Fibroblast of gingiva (primary cell): ENCODE measurements around the gene SPATA13.

ENCODE experiments used
- DNase-seq: peaks from one replicate; pipeline ENCODE4 v3.0.0-alpha.2; 2011; ENCODE audit warnings: low read depth

Gene SPATA13

DNA sequence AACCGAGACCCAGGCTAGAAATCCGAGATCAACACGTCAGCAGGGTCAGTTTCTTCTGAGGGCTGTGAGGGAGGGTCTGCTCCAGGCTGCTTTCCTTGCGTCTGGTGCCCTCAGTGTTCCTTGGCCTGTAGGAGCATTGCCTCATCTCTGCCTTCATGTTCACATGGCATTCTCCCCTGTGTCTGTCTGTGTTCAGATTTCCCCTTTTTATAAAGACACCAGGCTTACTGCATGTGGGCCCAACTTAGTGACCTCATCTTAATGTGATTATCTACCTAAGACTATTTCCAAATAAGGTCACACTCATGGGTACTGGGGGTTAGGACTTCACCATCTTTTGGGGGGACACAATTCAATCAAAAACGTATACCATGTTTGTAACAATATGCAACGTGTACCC is 91.6 kb downstream of the SPATA13 start:
- no peak for DNase-seq

DNA sequence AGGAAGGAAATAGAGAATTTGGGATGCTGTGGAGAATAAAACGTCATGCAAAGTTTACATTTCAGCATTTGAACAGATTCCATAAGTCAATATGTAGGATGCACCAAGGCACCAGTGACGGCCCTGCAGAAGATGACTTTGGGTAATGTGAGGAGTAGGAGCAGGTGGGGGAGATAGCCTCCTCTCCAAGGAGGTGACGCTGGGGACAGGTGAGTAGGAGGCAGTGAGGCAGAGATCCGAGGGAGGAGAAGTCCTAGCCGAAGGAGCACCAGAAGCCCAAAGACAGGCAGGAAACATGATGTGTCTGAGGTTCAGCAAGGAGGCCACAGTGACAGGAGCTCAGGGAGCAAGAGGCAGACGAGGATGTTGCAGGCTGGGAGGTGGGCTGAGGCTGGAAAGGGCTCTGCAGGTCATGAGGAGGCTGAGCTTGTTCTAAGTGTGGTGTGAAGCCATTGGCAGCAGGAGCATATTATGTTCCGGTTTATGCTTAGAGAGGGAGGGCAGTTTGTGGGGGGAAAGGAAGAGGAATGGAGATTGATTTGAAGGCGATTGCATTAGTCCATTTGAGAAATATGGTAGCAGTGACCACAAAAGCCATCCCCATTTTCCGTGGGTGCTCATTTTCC is 93.1 kb downstream of the SPATA13 start:
- no peak for DNase-seq

DNA sequence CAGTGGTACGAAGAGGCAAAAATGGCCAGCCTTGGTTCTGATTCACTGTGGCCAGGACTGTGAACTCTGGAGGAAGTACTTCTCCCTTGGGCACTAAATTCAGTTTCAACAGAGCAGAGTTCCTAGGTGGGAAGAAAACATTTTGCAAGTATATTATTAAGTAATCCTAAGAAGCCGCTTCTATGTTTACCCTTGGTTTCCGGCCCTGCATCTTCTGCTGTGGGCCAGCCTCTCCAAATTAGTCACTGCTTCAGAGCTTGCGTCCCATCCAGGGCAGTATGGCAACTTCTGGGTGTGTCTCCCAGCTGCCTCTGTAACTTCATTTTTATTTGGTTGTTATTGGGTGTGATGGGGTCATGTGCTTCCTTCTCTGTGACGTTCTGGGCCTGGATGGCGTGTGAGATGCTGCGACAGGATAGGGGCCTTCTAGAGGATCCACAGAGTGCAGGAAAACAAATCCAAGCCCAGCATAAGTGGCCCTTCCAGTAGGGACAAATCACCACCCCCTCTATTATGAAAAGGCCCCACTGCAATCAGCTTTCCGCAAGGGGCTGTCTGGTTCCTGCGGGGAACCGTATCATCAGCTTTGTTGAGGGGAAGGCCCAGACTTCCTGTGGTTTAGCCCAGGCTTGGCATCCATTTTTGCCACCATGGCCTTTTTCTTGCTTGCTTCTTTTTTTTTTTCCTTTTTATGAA is 93.8 kb downstream of the SPATA13 start:
- peak; percentile 64 for DNase-seq

DNA sequence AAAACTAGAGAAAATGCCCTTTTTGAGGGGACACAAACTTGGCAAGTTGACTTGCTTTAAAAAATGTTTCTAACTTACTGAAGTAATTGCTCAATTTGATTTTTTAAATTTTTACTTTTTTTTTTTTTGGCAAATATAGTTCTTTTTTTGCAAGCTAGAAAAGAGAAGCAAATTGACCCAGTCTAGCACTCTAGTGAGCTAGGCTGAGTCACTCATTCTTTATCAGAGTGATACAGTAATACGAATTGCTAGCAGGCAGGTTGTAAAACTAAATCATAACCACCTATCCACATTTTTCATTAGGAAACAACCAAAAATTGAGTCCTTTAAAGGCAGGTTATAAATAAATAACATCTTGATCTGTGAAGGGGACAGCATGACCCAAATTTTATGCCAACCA is 97.0 kb downstream of the SPATA13 start:
- no peak for DNase-seq

DNA sequence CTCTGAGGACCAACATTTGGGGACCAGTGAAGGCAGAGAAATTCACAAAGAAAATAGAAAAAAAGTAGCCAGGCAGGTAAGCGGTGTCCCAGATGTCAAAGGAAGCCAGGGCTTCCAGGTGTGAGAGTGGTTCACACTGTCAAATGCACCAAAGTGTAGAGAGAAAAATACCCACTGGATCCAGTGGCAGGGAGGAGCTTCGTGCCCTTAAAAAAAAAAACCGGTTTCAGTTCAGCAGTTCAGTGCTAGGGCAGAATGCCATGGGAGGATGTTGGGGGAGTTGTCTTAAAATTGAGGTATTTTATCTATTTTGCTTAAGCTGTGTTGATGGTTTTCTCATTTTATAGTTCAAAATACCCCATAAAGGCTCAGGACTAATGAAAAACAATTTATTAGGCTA is 101.0 kb downstream of the SPATA13 start:
- no peak for DNase-seq

DNA sequence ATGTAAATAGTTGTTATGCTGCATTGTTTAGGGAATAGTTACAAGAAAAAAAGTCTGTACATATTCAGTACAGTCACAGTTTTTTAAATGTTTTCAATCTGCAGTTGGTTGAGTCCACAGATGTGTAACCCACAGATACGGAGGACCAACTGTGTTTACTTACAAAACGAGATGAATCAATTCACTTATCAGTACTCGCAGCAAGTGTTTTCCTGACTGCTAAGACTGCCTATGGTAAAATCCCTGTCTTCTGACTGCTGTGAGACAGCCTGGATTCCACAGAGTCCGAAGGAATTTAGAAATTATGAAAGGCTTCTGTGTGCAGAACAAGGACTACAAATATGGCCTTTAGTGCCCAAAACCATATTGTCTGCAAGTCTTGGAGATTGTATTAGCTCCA is 103.1 kb downstream of the SPATA13 start:
- no peak for DNase-seq

DNA sequence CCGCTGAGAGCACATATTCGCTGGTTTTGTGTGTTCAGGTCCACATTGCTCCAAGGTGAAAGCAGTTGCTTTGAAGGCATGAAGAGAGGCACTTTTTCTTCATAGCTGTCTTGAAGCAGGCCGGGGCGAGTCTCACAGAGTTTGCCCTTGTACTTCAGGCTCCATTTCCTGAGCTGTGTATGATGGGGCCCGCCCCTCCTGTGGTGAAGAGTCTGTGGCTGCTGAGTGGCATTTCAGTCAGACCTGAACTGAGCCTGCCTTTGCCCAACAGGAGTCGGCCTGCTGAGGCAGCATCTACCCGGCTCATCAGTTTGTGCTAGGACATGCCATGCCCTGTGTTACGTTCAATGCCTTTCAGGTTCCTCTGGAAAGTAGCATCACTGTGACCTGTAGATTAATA is 104.5 kb downstream of the SPATA13 start:
- no peak for DNase-seq

DNA sequence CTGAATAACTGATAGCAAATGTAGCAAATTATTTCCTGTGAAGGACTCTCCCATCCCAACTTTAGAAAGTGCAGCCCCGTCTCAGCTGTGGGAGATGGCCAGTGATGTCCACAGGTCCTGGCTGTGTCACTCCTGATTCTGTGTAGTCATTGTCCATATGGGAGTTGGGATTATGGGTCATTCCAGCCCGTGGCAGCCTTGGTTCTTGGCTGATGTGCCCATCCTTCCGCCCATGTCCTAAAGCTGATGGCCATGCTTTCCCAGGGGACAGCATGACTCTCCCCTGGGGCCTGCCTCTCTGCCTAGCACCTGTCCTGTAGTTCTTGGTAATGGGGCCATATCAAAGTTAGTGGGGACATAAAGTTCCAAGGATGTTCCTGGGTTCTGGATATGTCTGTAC is 104.9 kb downstream of the SPATA13 start:
- no peak for DNase-seq

DNA sequence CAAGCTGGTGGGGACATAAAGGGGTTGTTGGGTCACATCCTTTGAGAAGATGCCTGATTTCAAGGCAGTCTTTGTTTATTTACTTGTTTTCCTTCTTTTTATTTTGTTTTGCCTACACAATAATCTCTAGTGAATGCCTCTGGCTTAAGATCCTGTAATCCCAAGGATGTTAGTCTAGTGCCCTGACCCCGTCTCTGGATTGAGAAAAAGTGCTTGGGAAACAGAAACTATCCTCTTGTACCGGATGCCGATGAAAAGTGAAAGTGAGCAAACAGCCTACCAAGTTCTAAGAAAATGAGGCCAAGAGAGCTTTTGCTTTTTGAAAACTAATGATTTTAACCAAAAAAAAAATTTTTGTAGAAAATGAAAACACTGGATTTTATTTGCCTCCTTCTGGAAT is 106.8 kb downstream of the SPATA13 start:
- peak; percentile 56 for DNase-seq

DNA sequence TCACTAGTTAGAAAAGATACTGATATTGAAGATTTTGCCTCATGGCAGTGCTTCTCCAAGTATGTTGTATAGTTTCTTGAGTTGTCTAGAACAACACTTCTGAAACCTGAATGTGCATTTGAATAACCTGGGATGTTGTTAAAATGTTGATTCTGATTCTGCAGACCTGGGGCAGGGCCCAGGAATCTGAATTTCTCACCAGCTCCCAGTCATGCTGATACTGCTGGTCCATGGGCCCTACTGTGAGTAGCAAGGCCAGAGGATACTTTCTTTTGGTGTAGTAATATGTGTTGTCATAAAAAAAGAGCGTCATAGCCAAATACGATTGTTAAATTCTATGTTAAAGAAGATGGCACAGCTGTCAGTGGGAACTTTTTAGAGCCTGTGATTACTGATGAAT is 107.3 kb downstream of the SPATA13 start:
- no peak for DNase-seq

DNA sequence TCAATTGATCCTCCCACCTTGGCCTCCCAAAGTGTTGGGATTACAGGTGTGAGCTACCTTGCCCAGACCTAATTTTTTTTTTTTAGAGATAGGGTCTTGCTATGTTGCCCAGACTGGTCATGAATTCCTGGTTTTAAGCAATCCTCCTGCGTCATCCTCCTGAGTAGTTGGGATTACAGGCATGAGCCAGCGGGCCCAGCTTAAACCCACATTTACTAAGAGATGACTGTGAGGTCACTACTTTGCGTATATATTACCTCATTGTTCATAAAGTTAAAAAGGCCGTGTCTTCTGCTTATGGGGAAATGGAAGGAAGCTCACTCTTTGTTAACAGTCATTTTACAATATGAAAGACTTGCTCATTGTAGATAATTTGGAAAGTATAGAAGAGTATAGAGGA is 109.3 kb downstream of the SPATA13 start:
- DNase-seq = peak; percentile 30

DNA sequence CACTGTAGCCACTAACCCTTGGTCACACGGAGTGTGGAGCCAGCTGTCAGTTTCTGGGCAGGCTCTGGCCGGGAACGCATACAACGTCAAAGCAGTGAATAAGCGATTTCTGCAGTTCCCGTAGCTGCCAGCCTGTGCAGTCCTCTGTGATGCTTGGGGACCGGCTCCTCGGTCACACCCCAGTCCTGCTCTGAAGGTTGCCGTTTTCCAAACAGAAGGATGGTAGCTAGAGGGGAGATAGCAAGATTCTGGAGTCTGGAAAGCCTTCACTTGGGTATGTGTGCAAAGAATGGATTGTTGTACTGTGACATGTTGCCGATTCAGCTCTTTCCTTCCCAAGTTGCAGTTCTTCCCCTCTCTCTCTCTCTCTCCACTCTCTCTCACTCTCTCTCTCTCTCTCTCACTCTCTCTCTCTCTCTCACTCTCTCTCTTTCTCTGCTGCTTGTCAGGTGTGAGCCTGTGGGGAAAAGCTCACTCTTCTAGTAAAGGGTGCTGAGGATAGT is 110.2 kb downstream of the SPATA13 start:
- DNase-seq = peak; percentile 76

DNA sequence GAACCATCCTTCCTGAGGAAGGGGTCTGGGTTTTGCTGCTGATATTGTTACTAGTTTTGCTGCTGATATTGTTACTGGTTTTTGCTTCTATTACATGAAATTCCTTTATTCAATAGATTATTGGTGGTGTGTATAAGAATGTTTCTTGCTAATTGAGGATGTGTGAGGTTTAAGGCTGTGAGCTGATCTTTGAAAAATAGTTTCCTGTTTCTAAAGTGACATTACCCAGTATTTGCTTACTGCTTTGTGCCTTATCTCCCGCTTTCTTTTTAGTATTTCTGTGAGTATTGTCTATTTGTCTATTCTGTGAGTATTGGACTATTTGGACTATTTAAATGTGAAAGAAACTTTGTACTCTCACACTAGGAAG is 110.7 kb downstream of the SPATA13 start:
- DNase-seq = no peak

DNA sequence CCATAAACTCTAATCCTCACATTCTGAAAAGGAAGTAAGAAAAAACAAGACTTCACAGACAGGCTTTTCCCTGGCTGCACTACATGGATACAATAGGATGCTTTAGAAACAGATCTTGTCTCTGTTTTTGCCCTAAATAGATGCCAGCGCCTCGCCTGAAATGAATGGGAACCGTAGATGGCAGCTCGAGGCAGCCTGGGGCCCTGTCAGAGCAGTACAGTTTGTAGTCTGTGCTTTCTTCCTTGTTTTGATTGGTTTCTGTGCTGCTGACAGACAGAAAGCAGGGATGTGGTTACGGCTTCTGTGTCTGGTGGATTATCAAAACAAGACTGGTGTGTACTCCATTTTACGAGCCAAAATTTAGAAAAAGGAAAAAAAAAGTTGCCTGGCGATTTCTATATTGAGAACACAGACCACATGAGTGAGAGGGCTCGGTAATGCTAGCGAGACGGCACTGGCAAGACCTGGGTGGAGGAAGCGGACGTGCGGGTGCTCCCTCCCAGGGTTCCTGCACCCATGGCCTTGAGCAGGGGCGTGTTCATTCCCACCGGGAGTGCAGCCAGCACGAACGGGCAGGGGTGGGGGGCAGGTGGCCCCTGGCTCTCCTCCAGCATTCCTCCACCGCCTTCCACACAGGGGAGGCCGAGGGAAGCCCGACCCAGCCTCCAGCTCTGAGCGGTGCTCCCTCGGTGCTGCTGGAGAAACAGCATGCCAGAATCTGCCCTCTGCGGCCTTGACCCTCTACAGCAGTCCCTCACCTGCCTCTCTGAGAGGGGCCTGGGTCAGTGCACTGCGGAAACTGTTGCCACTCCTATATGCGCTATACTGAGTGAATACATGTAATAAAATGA is 111.3 kb downstream of the SPATA13 start:
- DNase-seq = peak; percentile 77

DNA sequence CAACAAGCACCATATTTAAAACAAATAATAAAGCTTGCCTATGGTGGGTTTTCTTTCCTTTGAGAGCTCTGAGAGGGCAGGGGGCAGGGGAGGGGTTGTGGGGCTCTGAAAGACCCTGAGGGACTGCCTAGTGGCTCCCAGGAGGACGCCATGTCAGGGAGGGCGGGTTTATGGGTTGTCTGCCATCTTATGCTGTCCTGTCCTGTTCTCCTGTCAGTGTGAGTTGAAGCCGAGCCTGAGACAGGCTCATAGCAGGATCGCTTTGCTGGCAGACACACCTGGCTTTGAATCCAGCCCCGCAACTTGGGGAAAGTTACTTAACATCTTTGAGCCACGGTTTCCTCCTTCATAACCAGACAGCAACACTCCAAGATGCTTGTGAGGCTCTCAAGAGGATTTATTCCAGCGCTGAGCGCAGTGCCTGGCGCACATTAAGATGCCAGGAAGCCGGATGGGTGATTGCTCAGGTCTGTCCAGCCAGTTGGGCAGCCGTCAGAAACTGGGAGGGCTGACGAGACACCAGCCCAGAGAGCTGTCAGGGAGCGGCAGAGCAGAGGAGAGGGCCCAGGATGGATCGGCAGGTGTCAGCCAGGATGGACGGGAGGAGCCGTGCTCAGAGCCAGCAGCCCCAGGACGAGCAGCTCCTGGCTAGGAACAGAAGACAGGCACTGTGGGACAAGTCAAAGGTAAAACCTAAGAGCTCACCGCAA is 112.1 kb downstream of the SPATA13 start:
- no peak for DNase-seq

DNA sequence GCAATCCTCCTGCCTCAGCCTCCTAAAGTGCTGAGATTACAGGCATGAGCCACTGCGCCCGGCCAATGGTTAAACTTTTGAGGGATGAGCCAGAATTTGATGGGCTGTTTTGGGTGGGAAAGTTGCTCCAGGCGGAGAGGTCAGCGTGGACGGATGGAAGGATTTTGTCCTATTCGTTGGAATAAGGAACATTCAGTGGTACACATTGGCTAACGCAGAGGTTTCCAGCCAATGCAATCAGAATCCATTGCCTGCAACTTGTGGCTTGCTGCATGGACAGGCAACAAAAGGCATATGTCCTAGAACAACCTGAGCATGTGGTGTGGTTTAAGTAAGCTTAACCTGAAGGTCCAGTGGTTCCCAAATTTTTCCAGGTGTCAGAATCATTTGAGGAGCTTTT is 113.4 kb downstream of the SPATA13 start:
- no peak for DNase-seq

DNA sequence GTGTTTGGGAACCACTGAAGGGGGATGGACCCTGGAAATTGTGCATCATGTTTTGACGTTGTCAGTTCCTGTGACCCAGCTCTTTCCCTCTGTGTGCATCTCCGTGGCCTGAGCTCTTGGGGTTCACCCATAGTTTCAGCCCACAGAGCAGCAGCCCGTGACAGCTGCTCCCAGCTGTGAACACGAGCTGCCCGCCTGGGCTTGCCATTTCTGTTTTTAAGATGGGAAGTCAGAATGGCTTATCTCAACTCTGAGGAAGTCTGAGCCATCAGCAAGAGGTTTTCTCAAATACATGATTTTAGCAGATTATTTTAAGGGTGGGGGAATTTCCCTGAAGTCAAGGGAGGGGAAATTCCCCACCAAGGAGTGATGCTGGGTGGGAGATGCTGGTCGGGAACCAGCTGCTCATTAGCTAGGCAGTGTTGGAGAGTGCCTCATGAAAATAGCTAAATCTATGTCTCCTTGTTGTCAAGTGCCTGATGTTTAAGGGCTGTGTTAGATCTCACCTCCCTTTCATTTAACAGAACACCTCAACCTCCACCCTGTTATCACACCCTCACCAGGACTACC is 114.0 kb downstream of the SPATA13 start:
- no peak for DNase-seq

DNA sequence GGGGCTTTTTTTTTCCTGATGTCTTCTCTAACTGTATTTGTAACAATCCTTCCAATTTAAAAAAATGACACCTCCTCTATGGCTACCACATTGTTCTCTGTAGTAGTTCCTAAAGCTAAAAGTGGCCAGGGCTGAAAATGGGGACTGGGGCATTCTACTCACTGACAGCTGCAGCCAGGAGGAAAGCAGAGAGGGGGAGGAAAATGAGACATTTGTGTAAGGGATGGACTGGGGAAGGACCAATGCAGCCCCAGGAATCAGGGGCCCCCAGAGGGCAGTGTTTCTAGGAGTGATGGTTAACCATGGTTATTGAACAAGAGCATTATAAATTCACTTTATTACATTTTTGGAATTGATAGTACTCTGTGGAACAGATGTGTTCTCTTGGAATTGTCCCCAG is 114.5 kb downstream of the SPATA13 start:
- no peak for DNase-seq

DNA sequence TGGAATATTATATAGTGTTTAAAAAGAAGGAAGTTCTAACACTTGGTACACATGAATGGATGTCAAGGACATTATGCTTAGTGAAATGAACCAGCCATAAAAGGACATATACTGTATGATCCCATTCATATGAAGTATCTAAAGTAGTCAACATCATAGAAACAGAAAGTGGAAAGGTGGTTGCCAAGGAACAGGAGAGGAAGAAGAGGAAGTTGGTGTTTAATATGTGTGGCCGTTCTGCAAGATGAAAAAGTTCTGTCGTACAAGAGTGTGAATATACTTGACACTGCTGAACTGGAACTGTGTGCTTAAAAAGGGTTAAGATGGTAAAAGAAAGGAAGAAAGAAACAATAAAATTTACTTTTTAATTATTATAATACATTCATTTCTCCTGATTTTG is 115.8 kb downstream of the SPATA13 start:
- no peak for DNase-seq

DNA sequence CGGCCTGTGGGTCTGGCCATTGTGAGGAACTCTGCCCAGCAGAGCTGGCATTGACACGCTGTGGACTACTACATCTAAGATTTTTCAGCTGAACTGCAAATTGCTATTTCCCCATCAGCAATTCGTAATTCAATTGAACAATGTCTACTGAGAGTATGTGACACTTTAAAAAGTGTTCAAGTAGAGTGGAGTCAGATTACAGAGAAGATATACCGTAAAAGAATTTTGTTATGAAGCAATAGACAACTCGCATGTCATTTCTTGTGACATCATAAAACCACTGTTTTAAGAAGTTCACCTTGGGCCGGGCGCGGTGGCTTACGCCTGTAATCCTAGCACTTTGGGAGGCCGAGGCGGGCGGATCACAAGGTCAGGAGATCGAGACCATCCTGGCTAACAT is 116.3 kb downstream of the SPATA13 start:
- DNase-seq = no peak

DNA sequence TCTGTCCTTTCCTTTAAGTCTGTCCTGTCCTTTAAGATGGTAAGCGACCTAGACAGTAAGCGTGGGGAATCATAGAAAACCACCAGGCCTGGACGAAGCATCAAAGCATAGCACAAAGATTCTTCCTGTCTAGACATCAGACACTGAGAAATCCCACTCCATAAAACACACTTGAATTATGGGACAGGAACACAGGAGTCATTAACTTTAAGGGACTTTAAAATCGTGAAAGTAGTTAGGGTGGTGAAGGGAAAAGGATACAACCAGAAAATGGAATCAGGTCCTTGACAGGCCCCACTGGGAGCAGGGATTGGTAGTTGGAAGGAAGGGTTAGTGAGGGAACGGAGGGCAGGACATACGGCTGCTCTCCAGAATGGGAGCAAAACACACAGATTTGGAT is 117.2 kb downstream of the SPATA13 start:
- DNase-seq = no peak
